ENCODE measurements around the gene SAMD3. TPM values are rescaled to one million over a fixed set of nuclear protein-coding genes. Genes with fewer than 3 reads are reported as not detected.
"Not testable (repeated sequence)": the region's sequence is repeated elsewhere in the genome, so short reads cannot be mapped to it uniquely, and the experiment has no call there.

The SAMD3 gene
- total and polyA plus RNA-seq, 4 experiments from 2014 or later = 24.1 to 69.2 (median 42.4) TPM

DNA sequence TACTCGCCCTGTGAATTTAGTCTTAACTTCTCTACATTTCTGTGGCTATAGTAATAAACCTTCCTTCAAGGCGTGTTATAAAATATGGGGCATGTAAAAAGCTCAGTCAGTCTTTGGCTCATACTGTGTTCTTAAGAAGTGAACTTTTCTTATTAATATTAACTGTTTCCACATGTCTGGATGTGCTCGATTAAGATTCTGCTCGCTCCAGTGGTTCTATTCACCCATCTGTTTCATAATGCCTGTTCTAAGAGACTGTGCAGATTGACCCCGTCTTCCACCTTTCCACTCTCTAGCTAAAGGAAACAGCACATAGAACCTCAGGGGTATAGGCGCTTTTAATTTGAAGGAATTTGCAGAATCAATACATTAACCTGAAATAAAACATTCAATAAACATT is 104.5 kb downstream of the SAMD3 start:
- H3K4me3 ChIP-seq (ENCODE audit: low read length in 2 of 2) = no peak overlapping the region
- intact Hi-C loops (cut with micrococcal nuclease) = no loop called here
- H3K27me3 Mint-ChIP-seq = no peaks in the 10 kb centered on the region

GRCh38 chr6:130117187-130117701 is 105.5 kb downstream of the SAMD3 start:
- H3K27ac Mint-ChIP-seq; H3K4me3 ChIP-seq (ENCODE audit: low read length in 2 of 2); H3K27me3 ChIP-seq (ENCODE audit: insufficient read depth, low read length); H3K36me3 ChIP-seq (ENCODE audit: insufficient read depth, low read length); H3K27ac ChIP-seq (ENCODE audit: low read depth, low read length); H3K27me3 Mint-ChIP-seq; intact Hi-C loops (cut with micrococcal nuclease); H3K4me3 Mint-ChIP-seq; H3K4me1 ChIP-seq (ENCODE audit: insufficient read depth, low read length); POLR2A ChIA-PET (ENCODE audit: partially characterized antibody); H3K9me3 ChIP-seq (ENCODE audit: control insufficient read depth in 1 of 2, low read length in 2 of 2); H3K9me3 Mint-ChIP-seq; CTCF ChIA-PET (ENCODE audit: partially characterized antibody); DNase-seq: not testable (repeated sequence)
- peaks cover 46 to 52% of the 10 kb centered on the region in 2 donors for H3K36me3 Mint-ChIP-seq
- peaks cover 6 to 15% (median 12%) of the 10 kb centered on the region in 4 donors for H3K4me1 Mint-ChIP-seq

More for the DNA sequence above, 104.5 kb downstream of the SAMD3 start:
- Histone ChIP-seq H3K9me3 (ENCODE audit: control insufficient read depth in 1 of 2, low read length in 2 of 2) (no peaks in the 10 kb centered on the region), H3K36me3 (ENCODE audit: insufficient read depth, low read length) (no peaks in the 10 kb centered on the region), H3K27ac (ENCODE audit: low read depth, low read length) (no peak overlapping the region), H3K27me3 (ENCODE audit: insufficient read depth, low read length) (no peaks in the 10 kb centered on the region), H3K4me1 (ENCODE audit: insufficient read depth, low read length) (peaks cover 6% of the 10 kb centered on the region)
- Mint-ChIP-seq H3K9me3 (no peaks in the 10 kb centered on the region), H3K4me3 (no peak overlapping the region), H3K27ac (peak overlapping the region in 2 of 7 donors; percentile 47 to 63), H3K4me1 (peaks cover 6 to 18% (median 13%) of the 10 kb centered on the region in 4 donors), H3K36me3 (peaks cover 44 to 52% of the 10 kb centered on the region in 2 donors)
- CTCF ChIA-PET (ENCODE audit: partially characterized antibody) = interaction anchor here (1.7 kb wide), 1 partner anchor 13 kb away, joined by 7 read pairs; no protein-coding TSS in a partner anchor
- POLR2A ChIA-PET (ENCODE audit: partially characterized antibody) = no interaction called here
- DNase-seq = no peak

DNA sequence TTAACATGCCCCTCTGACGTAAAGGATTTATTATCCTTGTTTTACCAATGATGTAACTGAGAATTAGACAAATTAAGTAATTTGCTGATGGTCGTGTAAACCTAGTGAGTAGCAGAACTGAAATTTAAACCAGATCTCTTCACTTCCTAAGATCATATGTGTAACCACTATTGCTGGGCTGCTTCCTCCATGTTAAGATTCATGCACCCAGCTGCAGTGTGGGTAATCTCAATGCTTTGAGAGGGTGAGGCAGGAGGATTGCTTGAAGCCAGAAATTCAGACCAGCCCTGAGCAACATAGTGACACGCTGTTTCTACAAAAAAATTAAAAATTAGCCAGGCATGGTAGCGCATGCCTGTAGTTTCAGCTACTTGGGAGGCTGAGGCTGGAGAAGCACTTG is 106.5 kb downstream of the SAMD3 start:
- H3K27me3 Mint-ChIP-seq = no peaks in the 10 kb centered on the region
- POLR2A ChIA-PET (ENCODE audit: partially characterized antibody) = interaction anchor here (0.8 to 1.7 kb wide), 2 partner anchors 16 to 107 kb away, joined by 3 to 6 read pairs; no protein-coding TSS in a partner anchor

GRCh38 chr6:130115036-130115435 is 107.7 kb downstream of the SAMD3 start:
- no peaks in the 10 kb centered on the region for H3K27me3 Mint-ChIP-seq
- peak overlapping the region in 1 of 7 donors; percentile 10 for H3K27ac Mint-ChIP-seq
- H3K9me3 ChIP-seq (ENCODE audit: control insufficient read depth in 1 of 2, low read length in 2 of 2) = no peaks in the 10 kb centered on the region
- no peak for DNase-seq
- H3K4me3 ChIP-seq (ENCODE audit: low read length in 2 of 2) = no peak overlapping the region
- CTCF ChIA-PET (ENCODE audit: partially characterized antibody) = interaction anchor here (0.8 to 1.7 kb wide), 2 partner anchors 108 to 167 kb away, joined by 3 to 4 read pairs; partner anchors contain the start of gene SAMD3
- POLR2A ChIA-PET (ENCODE audit: partially characterized antibody) = interaction anchor here (1.7 kb wide), 1 partner anchor 17 kb away, joined by 6 read pairs; no protein-coding TSS in a partner anchor
- H3K4me1 Mint-ChIP-seq = peaks cover 1 to 18% (median 6%) of the 10 kb centered on the region in 4 donors
- peaks cover 0 to 2% (median 0%) of the 10 kb centered on the region in 8 donors for H3K9me3 Mint-ChIP-seq
- no peaks in the 10 kb centered on the region for H3K27me3 ChIP-seq (ENCODE audit: insufficient read depth, low read length)
- H3K36me3 ChIP-seq (ENCODE audit: insufficient read depth, low read length) = peaks cover 5% of the 10 kb centered on the region
- H3K36me3 Mint-ChIP-seq = peaks cover 53 to 62% of the 10 kb centered on the region in 2 donors
- no peak overlapping the region for H3K27ac ChIP-seq (ENCODE audit: low read depth, low read length)
- intact Hi-C loops (cut with micrococcal nuclease) = no loop called here
- H3K4me1 ChIP-seq (ENCODE audit: insufficient read depth, low read length) = no peaks in the 10 kb centered on the region
- H3K4me3 Mint-ChIP-seq = no peak overlapping the region

More for the DNA sequence above, 106.5 kb downstream of the SAMD3 start:
- Histone ChIP-seq H3K27me3 (ENCODE audit: insufficient read depth, low read length) (no peaks in the 10 kb centered on the region), H3K4me1 (ENCODE audit: insufficient read depth, low read length) (peaks cover 6% of the 10 kb centered on the region), H3K36me3 (ENCODE audit: insufficient read depth, low read length) (peaks cover 1% of the 10 kb centered on the region), H3K27ac (ENCODE audit: low read depth, low read length) (no peak overlapping the region), H3K4me3 (ENCODE audit: low read length in 2 of 2) (no peak overlapping the region), H3K9me3 (ENCODE audit: control insufficient read depth in 1 of 2, low read length in 2 of 2) (no peaks in the 10 kb centered on the region)
- H3K9me3 Mint-ChIP-seq = no peaks in the 10 kb centered on the region
- no peak overlapping the region for H3K4me3 Mint-ChIP-seq
- CTCF ChIA-PET (ENCODE audit: partially characterized antibody) = interaction anchor here (1.7 kb wide), 1 partner anchor 166 kb away, joined by 4 read pairs; no protein-coding TSS in a partner anchor
- peaks cover 6 to 22% (median 13%) of the 10 kb centered on the region in 4 donors for H3K4me1 Mint-ChIP-seq
- peaks cover 49 to 59% of the 10 kb centered on the region in 2 donors for H3K36me3 Mint-ChIP-seq
- H3K27ac Mint-ChIP-seq = peak overlapping the region in 1 of 7 donors; percentile 31
- no peak for DNase-seq
- intact Hi-C loops (cut with micrococcal nuclease) = no loop called here

- CTCF ChIA-PET (ENCODE audit: partially characterized antibody) = no interaction called here
- Histone ChIP-seq H3K36me3 (ENCODE audit: insufficient read depth, low read length) (peaks cover 5% of the 10 kb centered on the region), H3K9me3 (ENCODE audit: control insufficient read depth in 1 of 2, low read length in 2 of 2) (no peaks in the 10 kb centered on the region), H3K27ac (ENCODE audit: low read depth, low read length) (no peak overlapping the region), H3K27me3 (ENCODE audit: insufficient read depth, low read length) (no peaks in the 10 kb centered on the region), H3K4me1 (ENCODE audit: insufficient read depth, low read length) (no peaks in the 10 kb centered on the region), H3K4me3 (ENCODE audit: low read length in 2 of 2) (no peak overlapping the region)
- intact Hi-C loops (cut with micrococcal nuclease) = no loop called here
- DNase-seq = no peak
- no peak overlapping the region for H3K4me3 Mint-ChIP-seq
- peaks cover 62 to 66% of the 10 kb centered on the region in 2 donors for H3K36me3 Mint-ChIP-seq
- peaks cover 0 to 4% (median 0%) of the 10 kb centered on the region in 8 donors for H3K9me3 Mint-ChIP-seq
- POLR2A ChIA-PET (ENCODE audit: partially characterized antibody) = interaction anchor here (1.0 kb wide), 1 partner anchor 19 kb away, joined by 4 read pairs; no protein-coding TSS in a partner anchor
- H3K27ac Mint-ChIP-seq = peak overlapping the region in 2 of 7 donors; percentile 8 to 59
- H3K27me3 Mint-ChIP-seq = no peaks in the 10 kb centered on the region
- H3K4me1 Mint-ChIP-seq = peaks cover 3 to 21% (median 10%) of the 10 kb centered on the region in 4 donors
These were observed 109.5 kb downstream of the SAMD3 start for GRCh38 chr6:130113201-130113710.

DNA sequence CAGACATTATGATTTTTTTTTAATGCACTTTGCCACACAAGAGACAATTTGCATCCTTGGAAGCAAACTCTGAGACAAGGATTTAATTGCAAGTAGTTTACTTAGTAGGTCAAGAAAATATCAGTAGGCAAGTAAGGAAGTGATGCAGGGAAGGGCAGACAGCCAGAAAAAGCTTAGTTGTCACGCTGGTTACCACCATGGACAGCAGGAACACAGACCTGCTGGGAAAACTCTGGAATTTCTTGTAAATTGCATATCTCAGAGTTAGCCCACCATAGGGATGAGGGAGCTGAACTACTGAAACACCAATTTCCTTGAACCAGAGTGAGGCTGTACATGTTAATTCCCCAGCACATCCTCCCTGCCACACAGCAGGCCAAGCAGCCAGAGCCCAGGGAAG is 111.7 kb downstream of the SAMD3 start:
- no peak overlapping the region for H3K4me3 Mint-ChIP-seq
- no peak overlapping the region for H3K4me3 ChIP-seq (ENCODE audit: low read length in 2 of 2)
- H3K4me1 Mint-ChIP-seq = peaks cover 2 to 16% (median 14%) of the 10 kb centered on the region in 4 donors
- H3K27me3 Mint-ChIP-seq = no peaks in the 10 kb centered on the region
- H3K27ac Mint-ChIP-seq = peak overlapping the region in 2 of 7 donors; percentile 29 to 37
- ChIA-PET POLR2A (ENCODE audit: partially characterized antibody) (no interaction called here), CTCF (ENCODE audit: partially characterized antibody) (no interaction called here)
- no peaks in the 10 kb centered on the region for H3K27me3 ChIP-seq (ENCODE audit: insufficient read depth, low read length)
- no peak for DNase-seq
- peaks cover 5% of the 10 kb centered on the region for H3K36me3 ChIP-seq (ENCODE audit: insufficient read depth, low read length)
- no peaks in the 10 kb centered on the region for H3K9me3 ChIP-seq (ENCODE audit: control insufficient read depth in 1 of 2, low read length in 2 of 2)
- no peaks in the 10 kb centered on the region for H3K4me1 ChIP-seq (ENCODE audit: insufficient read depth, low read length)
- H3K9me3 Mint-ChIP-seq = peaks cover 0 to 4% (median 0%) of the 10 kb centered on the region in 8 donors
- H3K36me3 Mint-ChIP-seq = peaks cover 73 to 74% of the 10 kb centered on the region in 2 donors
- H3K27ac ChIP-seq (ENCODE audit: low read depth, low read length) = no peak overlapping the region
- intact Hi-C loops (cut with micrococcal nuclease) = no loop called here

DNA sequence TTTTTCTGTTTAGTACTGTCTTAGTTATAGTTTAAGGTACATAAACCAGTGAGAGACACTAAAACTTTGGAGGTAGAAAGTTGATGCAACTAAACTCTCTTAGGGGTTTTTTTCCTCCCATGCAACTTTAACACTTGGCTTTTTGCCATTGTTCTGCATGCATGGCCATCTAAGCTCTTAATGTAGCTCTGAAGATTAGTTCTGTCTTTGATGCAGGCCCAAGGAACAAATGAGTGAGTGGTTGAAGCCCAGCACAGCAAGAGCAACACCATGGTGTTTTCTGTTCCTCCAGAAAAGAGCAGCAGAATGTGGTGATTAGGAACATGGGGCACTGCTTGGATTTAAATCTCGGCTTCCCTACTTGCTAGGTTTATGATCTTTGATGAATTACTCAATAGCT is 115.0 kb downstream of the SAMD3 start:
- Mint-ChIP-seq H3K4me1 (peaks cover 2 to 17% (median 14%) of the 10 kb centered on the region in 4 donors), H3K36me3 (peaks cover 56 to 77% of the 10 kb centered on the region in 2 donors), H3K9me3 (peaks cover 0 to 4% (median 0%) of the 10 kb centered on the region in 8 donors), H3K27ac (peak overlapping the region in 2 of 7 donors; percentile 35 to 43), H3K27me3 (no peaks in the 10 kb centered on the region), H3K4me3 (no peak overlapping the region)
- H3K9me3 ChIP-seq (ENCODE audit: control insufficient read depth in 1 of 2, low read length in 2 of 2) = no peaks in the 10 kb centered on the region
- ChIA-PET CTCF (ENCODE audit: partially characterized antibody) (interaction anchor here (1.0 kb wide), 2 partner anchors 19 to 76 kb away, joined by 3 to 4 read pairs; no protein-coding TSS in a partner anchor), POLR2A (ENCODE audit: partially characterized antibody) (no interaction called here)
- H3K4me3 ChIP-seq (ENCODE audit: low read length in 2 of 2) = no peak overlapping the region
- no peak for DNase-seq
- intact Hi-C loops (cut with micrococcal nuclease) = no loop called here
- H3K27ac ChIP-seq (ENCODE audit: low read depth, low read length) = no peak overlapping the region
- no peaks in the 10 kb centered on the region for H3K4me1 ChIP-seq (ENCODE audit: insufficient read depth, low read length)
- H3K27me3 ChIP-seq (ENCODE audit: insufficient read depth, low read length) = no peaks in the 10 kb centered on the region
- H3K36me3 ChIP-seq (ENCODE audit: insufficient read depth, low read length) = peaks cover 13% of the 10 kb centered on the region

Data from CD4-positive, alpha-beta memory T cell (primary cell).